ENCODE measurements around the gene SMCO3.
"Not testable (repeated sequence)": the region's sequence is repeated elsewhere in the genome, so short reads cannot be mapped to it uniquely, and the experiment has no call there.

SMCO3 gene

GRCh38 chr12:14773685-14774073, 40.3 kb downstream of the SMCO3 start:
- DNase-seq = peak; percentile 38

DNA sequence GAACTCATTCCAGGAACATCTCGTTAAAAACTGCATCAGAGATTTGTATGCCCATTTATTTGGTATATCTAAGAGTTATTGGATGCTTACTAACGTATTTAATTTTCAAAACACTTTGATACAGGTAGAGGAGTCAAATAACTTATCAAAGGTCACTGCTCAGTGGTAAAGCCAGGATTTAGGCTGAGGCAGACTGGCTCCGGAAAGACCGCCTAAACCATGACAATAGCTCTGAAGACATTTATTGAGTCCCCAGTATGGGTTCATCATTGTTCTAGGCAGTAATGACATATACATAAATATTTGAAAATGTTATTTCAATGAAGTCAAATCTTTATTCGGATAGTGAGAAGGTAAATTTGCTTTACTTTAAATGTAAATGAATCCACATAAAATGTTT, 41.0 kb downstream of the SMCO3 start:
- DNase-seq = no peak

DNA sequence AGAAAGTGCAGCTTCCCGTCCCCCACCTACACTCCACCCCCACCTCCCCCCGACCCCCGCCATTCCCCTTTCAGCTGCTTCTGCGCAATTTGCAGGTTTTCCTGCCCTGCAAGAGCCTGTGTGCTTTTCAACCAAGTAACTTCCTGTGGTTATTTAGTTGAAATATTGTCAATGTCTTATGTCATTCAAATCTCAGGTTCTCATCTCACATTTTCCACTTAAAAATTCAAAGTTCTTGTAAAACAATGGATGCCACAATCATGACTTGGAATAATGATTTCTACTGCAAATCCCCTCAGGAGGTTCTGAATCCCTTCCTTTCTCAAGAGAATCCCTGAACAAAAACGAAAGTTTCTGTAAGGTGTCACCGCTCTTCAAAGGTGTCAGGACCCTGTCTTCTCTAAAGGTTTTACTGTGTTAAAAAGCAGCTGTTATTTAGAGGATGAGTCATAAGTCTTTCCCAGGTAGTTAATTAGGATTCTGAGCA, 42.3 kb downstream of the SMCO3 start:
- peak; percentile 36 for DNase-seq

- peak; percentile 88 for DNase-seq
Observed at GRCh38 chr12:14770496-14771461, 43.2 kb downstream of the SMCO3 start.

GRCh38 chr12:14769969-14770495, 44.0 kb downstream of the SMCO3 start:
- peak; percentile 43 for DNase-seq

- no peak for DNase-seq
Observed at GRCh38 chr12:14769466-14769968, 44.5 kb downstream of the SMCO3 start.

DNA sequence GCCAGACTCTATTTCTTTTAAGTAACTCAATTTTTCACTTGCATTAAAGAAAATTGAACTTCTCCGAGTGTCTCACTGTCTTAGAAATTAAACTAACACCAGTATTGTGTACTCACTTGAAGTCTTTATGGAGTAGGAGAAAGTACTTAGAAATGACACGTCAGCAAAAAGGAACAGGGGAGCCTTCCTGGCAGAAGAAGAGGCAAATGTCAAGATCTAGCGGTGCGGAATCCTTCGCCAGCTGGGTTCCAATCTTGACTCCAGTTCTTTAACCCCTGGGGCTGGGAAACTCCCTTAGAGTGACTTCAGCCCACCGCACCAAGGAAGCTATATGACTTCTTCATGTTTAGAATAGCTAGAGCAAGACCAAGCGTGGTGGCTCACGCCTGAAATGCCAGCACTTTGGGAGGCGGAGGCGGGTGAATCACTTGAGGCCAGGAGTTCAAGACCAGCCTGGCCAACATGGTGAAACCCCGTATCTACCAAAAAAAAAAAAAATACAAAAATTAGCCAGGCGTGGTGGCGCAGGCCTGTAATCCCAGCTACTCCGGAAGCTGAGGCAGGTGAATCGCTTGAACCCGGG, 45.1 kb downstream of the SMCO3 start:
- no peak for DNase-seq

DNA sequence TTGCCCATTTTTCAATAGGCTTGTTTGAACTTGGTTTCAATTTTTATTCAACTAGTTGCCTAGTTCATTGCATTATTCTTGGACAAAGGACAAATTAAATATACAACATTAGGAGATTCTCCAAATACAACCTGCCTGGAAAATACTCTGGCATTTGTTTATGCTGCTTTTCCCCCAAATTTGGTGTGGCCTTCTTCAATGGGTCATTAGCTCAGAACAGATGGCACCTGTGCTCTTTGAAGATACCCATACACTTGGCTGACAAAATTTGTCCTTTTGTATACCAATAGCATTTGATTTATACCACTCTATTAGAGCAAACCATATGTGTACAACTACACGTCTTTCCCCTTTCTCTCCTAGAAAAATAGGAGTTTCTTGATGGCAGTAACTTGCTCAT, 46.4 kb downstream of the SMCO3 start:
- DNase-seq = no peak

GRCh38 chr12:14766649-14767215, 47.2 kb downstream of the SMCO3 start:
- DNase-seq = no peak

DNA sequence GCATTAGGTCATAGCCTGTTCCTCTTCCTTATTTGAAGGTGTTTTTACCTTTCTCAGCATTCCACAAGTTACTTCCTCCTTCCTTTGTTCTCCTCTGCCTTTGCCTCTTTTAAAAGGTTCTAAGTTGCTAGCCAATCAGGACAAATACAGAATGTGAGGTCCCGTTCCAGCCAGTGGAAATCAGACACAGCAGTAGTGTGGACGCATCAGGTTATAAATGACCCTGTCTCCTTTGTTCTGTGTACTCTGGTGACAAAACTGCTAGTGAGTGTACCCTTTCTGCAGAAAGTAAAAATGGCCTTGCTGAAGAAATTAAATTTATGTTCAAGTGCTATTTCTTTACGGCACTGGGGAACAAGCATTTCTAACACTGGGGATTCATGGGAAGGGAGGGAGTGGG, 48.0 kb downstream of the SMCO3 start:
- not testable (repeated sequence) for DNase-seq

DNA sequence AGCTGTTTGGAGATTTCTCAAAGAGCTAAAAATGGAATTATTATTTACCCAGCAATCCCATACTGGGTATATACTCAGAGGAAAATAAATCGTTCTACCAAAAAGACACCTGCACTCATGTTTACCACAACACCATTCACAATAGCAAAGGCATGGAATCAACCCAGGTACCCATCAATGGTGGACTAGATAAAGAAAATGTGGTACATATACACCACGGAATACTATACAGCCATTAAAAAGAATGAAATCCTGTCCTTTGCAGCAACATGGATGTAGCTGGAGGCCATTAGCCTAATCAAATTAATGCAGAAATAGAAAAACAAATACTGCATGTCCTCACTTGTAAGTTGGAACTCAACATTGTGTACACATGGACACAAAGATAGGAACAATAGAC, 48.6 kb downstream of the SMCO3 start:
- DNase-seq = no peak

- not testable (repeated sequence) for DNase-seq
Observed at GRCh38 chr12:14759711-14760280, 54.2 kb downstream of the SMCO3 start.

DNA sequence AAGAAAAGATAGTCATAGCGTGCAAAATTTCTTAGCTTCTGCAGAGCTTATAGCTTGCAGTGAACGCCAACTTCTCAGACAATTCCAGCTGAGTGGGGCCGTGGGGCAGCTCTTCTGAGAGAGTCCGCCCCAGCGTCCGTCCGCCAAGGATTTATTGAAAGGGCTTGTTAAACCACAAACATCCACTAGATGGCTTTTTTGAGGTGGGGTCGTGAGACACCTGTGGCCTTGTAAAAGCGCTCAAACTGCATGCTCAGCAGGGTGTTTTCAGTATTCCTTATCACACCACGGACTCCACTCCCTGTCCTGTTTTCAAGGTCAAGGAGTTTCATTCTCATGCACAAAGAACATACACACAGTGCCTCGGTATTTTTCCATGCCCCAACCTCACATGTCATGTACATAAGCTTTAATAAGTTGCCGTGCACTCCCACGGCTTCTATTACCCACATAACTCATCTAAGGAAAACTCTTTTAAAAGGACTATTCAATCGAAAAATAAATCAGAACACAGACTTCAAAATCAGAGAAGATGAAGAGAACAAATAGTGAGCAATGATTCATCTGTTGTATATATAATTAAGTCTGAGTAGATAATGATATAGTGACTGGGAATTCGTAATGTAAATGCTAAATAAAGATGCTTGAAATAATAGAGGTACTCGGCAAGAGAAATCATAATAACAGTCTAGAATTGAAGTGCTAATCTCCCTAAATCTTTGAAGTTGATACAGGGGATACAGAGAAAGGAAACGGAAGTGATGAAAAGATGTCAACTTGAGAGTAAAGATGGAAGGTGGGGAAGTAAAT, 57.4 kb downstream of the SMCO3 start:
- DNase-seq = peak; percentile 22
